UCSD-AML1 (cell line): ENCODE data around the gene RAD23A.
"Not testable (repeated sequence)": the region's sequence is repeated elsewhere in the genome, so short reads cannot be mapped to it uniquely, and the experiment has no call there.

ENCODE experiments used
- DNase-seq: peaks from one replicate; lab custom pipeline; 2025; ENCODE audit not compliant: unreplicated experiment; lab: John Stamatoyannopoulos, UW

Gene RAD23A

DNA sequence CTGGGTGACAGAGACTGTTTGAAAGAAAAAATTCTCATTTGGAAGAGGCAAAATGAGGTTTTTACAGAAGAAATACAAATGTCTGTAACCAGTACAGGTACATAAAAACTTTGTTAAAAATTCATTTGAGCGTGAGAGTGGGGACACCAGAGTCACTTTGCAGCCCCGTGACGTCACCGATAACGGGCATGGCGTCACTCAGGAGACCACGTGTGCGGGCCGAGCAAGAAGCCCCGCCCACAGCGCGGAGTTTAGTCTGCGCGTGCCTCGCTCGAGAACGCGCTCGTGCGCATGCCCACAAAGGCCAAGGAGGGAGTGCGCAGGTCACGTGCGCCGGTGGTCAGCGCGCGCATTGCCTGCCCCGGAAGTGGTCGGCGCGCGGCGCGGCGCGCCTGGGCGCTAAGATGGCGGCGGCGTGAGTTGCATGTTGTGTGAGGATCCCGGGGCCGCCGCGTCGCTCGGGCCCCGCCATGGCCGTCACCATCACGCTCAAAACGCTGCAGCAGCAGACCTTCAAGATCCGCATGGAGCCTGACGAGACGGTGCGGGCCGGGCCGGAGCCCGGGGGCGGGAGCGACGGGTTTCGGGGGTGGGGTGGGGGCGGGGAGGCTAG, at the start of gene RAD23A:
TSS of gene RAD23A (plus strand) at position 384 of the 613 bp plus-strand sequence. CDS start at position 471, 87 bp downstream.
- DNase-seq: peak; percentile 99

DNA sequence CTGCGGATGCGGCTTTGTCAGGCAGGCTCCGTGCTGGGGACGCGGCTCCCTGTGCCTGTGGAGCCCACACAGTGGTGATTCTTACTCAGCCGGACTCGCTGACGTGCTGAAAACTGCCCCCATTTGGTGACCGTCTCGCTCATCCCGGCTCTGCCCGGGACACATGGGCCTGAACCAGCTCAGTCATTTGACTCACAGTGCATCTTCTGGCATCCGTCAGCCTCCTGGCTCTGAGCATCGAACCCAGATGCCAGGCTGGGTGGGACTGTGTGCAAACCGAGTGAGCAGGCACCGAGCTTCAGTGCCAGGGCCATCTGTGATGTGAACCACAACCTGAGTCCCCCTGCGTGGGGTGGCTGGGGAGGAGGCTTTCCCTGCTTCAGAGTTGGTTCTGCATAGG, 49.2 kb upstream of the RAD23A start:
- no peak for DNase-seq

DNA sequence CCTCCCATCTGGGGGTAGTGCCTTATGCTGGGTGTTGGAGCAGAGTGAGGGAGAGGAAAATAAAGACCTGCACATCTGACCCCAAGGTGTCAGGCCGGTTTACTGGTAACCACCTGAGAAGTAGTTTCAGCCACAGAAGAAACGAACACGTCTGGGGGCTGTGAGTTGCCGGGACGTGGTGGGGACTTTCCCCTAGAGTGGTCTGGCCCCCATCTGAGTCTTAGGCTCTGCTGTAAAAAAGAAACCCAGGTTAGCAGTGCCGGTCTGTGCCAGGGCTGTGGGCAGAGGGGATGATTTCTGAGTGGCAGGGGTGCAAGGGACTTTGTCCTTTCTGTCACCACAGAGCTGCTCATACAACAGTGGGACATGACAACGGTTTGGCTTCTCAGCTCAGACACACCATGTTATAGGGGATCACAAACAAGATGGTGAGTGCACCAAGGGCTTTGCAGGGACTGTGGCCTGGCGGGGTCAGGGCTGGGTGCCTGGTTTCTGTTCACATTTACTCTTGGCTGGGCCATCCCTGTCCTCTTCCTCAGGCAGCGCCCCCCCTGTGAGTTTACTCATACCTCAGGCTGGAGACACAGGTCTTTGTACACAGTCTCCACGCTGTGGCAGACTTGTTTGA, 45.7 kb upstream of the RAD23A start:
- DNase-seq: no peak

DNA sequence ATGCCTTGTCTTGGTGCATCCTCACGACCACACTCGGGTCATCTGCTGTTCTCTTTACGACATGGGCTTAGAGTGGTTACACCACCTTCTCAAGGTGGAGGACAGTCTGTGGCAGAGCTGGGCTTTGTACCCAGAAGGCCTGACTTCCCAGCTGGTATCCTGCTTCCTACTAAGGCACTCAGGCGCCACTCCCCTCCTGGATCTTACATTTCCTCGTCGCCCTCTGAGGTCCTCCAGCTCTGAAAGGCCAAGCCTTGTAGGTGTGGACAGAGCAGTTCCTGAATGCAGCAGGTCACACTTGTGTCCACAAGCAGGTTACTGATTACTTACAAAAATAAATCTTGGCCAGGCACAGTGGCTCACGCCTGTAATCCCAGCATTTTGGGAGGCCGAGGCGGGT, 38.5 kb upstream of the RAD23A start:
- DNase-seq: no peak

DNA sequence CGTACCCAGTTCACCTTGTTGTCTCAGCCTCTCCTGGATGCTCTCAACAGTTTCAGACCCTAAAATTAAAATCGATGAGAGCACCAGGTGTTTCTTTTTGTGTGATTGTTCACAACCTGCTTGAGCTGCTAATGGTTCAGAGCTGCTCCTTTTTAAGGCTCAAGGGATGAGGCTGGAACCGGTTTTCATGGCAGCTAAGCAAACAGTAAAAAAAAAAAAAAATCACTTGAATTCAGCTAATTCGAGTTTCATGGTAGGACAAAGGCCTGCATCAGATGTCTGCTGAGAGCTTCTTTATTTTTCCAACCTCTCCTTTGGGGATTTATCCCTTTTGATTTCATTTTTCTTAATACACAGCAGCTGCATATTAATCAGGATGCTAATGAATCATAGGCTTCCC, 33.1 kb upstream of the RAD23A start:
- DNase-seq: no peak

DNA sequence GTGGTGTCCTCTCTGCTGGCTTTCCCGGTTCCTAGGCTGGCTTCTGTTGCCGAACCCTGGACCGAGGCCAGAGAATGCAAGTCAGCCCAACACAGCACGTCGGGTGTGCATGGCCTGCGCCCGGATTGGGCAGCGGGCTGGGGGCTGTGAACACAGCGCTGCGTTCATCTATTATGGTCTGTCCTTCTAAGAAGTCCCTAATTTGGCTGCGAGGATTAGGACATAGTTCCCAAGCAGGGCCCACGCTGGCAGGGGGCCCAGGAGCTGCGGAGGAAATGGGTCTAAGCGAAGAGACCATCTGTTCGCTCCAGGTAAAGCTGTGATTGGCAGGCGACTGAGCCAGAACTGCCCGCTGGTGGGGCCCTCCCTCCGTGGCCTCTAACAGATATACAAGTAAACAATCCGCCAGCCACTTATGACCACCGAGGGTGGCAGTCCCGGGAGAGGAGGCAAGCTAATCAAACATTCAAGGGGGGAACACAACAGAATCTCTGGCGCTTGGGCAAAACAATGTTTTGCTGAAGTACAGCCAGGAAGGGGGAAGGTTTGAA, 32.6 kb upstream of the RAD23A start:
- DNase-seq: no peak

DNA sequence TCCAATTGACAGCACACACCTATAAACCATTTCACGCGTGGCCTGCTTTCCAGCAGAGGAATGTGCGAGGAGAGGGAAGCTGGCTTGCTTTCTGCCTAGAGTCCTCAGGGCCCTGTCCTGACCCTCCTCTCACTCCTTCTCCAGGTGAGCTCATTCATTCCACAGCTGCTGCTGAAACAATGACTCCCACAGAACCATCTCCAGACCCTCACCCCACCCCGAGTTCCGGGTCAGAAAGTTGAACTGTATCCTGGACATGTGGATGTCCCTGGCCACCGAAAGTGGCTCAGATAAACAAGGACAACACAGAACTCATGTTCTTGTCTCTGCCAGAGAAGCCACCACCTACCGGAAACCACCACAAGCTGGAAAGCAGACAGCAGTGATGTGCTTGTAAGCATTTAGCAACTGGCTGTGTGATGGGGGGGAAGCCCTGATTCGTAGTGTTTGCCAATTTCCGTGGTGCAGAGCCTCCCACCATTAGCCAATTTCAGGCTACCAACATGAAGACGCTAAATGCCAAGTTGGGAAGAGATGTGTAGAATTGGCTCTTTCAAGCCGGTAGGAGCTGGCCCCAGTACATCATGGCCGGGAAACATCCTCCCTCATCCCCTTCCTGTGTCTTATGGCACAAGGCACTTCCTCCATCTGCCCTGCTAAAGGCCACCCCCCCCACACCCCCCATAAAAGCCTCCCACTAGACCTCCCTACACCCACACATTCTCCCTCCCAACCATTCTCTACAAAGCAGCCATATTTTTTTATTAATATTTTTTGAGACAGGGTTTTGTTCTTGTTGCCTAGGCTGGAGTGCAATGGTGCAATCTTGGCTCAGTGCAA, 31.6 kb upstream of the RAD23A start:
- peak; percentile 46 for DNase-seq

DNA sequence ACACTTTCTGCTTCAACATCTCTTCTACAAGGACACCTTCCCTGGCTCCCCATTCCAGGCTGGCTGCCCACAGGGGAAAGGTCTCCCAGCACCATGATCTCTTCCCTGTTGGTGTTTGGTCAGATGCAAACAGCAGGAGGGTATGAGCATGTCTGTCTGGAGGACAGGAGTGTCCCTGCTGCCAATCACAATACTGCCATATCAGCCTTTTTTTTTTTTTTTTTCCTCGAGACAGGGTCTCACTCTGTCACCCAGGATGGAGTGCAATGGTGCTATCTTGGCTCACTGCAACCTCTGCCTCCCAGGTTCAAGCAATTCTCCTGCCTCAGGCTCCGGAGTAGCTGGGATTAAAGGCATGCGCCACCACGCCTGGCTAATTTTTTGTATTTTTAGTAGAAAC, 29.8 kb upstream of the RAD23A start:
- not testable (repeated sequence) for DNase-seq

DNA sequence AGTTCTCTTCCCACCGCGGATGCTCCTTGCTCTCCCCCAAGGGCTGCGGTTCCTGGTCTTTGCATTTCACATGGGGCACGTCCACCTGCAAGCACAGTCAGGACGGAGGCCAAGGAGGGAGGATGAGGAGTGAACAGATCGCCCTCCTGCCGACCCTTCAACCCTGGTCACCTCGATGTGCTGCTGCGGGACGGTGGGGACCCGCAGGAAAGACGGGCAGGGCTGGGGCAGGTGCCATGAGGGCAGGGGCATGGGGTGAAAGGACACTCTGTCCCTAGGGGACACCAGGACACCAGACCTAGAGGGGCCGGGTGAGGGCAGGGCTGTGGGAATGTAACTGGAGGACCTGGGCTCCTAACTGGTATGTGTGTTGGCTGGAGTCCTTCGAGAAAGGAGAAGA, 27.4 kb upstream of the RAD23A start:
- no peak for DNase-seq

DNA sequence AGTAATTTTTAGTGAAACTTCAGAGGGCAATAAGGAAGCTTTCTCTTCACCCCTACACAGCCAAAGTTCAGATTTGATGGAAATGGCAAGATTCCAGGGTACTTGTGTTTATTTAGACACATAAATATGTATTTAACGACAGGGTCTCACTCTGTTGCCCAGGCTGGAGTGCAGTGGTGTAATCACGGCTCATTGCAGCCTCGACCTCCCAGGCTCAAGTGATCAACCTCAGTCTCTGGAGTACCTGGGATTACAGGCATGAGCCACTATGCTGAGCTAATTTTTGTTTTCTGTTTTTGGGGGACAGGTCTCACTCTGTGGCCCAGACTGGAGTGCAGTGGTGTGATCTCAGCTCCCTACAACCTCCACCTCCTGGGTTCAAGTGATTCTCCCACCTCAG, 24.6 kb upstream of the RAD23A start:
- DNase-seq: no peak

DNA sequence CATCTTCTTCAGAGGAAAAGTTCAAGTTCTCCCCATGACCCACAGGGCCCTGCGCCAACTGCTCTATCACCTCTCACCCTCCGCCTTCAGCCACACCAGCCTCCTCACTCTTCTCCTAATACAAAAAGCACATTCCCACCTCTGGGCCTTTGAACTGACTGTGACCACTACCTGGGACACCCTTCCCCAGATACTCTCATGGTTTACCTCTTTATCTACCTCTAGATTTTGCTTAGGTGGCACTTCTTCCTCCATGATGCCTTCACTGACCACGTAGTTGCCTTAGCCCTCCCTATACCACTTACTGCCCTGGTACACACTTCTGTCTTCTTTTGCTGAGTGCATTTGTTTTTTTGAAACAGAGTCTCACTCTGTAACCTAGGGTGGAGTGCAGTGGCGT, 22.7 kb upstream of the RAD23A start:
- DNase-seq: no peak

DNA sequence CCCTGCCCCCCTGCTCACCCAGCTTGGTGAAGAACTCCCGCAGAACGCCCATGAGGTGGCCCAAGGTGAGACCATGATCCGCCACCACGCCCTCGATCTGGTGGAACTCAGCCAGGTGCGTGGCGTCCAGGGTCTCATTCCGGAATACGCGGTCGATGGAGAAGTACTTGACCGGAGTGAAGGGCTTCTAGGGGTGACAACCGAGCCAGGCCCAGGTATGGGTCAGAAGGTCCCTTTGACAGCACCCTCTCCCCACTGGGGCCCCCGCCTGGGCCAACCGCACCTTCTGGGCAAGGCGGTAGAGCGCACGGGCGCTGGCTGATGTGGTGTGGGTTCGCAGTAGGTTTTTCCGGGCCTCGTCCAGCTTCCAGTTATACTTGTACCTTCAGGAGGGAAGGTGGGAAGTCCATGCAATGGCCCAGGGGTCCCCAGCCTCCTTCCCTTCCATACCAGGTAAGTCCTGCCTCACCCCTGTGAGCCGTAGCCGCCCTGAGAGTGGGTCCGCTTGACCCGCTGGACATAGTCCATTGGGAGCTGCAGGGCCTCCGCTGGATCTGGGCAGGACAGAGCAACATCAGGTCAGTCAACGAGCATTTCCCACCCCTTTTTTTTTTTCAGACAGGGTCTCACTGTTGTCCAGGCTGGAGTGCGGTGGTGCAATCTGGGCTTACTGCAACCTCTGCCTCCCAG, 20.9 kb upstream of the RAD23A start:
- DNase-seq: no peak

DNA sequence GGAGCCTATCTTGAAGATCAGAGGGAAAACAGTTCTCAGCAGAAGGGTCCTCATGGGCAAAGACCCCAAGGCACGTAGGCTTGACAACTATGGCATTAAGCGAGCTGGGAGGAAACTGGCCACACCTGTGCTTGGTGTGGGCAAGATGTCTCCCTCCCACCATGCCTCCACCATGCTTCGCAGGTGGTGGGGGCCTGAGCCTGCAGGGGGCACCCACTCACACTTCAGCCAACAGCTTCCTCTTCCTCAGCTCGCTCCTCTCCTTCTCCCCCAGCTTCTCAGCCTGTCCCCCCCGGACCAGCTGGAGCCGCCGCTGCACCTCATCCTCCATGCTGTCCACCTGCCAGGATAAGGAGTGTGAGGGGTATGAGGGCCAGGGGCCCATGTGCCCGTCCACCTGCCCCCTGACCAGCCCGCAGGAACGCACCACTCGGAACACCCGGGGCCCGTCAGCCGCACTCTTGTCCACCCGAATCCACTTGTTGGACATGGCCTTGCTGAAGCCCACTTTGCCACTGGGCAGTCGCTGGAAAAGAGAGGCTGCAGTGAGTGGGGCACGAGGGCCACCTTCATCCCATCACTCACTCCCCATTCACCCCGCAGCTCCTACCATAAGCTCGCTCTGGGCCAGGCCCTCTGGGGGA, 15.5 kb upstream of the RAD23A start:
- no peak for DNase-seq

DNA sequence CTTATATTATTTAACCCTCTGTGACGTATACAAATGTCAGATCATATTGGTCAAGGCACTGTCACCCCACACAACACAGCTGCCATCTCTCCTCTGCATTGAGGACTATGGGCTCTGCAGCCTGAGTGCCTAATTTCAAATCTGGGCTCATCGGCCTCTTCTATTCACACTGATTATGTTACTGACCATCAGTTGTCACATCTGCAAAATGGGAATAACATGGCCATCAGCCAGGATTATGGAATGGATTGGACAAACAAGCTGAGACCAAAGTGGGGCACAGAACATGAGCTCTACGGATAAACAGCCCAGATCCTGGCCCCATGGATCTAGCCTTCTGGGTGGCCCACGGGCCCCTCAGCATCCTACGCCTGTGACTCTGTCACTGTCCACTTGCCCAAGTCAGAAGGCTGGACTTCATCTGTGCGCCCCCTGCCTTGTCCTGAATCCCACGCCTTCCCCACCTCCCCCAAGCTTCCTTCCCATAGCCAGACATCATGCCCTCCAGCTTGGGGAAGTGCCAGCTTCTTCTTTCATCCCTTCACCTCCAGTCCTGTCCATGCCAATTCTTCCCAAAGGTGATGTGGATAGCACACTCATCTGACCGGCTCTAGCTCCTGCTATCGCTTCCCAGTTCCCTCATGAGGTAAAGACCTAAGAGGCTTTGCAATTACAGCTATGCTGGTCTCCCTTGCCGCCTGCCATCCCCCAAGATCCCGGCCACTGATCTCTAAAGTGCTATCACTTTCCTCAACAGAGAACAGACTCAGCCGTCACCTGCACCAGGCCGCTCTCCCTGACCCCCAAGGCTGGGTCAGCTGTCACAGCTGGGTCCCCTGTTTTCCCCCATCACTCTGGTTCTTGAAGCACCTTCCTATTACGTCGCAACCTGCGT, 13.0 kb upstream of the RAD23A start:
- no peak for DNase-seq

DNA sequence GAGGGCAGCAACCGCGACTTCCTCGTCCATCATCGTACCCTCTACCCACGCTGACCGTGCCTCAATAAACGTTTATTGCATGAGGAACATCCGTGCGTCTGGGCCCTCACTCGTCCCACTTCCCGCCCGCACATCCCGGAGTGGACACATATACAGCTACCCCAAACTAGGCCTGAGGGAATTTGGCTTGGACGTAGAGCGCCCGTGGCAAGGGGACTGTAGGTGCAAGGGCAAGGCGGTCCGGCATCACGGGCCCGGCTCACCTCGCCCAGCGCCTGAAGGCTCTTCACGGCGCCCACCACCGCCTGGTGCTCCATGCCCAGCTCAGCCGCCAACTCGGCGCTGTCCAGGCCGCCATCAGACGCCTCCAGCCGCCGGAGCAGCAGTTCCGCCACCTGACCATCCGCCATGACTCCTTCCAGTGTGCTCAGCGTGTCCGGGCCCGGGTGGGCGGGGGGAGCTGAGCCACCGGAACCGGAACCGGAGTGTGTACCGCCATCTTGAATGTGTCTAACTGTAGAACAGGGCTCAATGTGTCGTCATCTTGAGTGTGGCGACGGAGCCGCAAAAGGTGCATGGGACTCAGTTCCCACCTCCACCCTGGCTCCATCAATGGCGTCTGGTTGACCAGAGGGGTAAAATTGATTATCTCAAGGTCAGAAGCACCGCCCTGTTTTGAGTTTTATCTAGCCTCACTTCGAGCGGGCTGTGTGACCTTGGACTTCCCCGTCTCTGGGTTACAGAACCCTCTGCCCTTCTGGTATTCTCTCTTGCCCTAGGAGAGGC, 12.2 kb upstream of the RAD23A start, which contains the start of gene FARSA:
TSS of gene FARSA (minus strand) at position 425 of the 786 bp plus-strand sequence. CDS start at position 410, 15 bp downstream.
- peak; percentile 90 for DNase-seq

DNA sequence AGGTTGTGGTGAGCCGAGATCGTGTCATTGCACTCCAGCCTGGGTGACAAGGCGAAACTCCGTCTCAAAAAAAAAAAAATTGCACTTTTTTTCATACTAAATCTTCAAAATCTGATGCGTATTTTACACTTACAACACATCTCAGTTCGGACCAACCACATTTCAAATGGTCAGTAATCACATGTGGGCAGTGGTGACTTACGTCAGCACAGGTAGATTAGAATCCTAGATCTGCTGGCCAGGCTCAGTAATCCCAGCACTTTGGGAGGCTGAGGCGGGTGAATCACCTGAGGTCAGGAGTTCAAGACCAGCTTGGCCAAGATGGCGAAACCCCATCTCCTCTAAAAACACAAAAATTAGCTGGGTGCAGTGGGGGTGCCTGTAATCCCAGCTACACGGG, 10.6 kb upstream of the RAD23A start:
- no peak for DNase-seq

DNA sequence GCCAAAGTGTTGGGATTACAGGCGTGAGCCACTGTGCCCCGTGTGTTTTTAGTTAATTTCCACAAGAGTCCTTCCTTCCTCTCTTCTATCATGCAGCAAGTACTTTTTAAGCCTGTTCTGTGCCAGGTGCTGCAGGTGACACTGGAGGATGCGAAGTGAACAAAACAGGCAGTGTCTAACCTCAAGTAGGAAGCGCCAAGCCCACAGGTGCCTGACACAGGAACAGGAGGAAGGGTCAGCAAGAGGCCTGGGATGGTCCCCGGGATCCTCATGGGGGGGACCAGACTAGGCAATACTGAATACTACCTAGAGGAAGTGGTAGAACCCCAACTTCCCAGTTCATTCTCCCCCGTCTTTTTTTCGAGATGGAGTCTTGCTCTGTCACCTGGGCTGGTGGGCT, 9.1 kb upstream of the RAD23A start:
- DNase-seq: no peak

DNA sequence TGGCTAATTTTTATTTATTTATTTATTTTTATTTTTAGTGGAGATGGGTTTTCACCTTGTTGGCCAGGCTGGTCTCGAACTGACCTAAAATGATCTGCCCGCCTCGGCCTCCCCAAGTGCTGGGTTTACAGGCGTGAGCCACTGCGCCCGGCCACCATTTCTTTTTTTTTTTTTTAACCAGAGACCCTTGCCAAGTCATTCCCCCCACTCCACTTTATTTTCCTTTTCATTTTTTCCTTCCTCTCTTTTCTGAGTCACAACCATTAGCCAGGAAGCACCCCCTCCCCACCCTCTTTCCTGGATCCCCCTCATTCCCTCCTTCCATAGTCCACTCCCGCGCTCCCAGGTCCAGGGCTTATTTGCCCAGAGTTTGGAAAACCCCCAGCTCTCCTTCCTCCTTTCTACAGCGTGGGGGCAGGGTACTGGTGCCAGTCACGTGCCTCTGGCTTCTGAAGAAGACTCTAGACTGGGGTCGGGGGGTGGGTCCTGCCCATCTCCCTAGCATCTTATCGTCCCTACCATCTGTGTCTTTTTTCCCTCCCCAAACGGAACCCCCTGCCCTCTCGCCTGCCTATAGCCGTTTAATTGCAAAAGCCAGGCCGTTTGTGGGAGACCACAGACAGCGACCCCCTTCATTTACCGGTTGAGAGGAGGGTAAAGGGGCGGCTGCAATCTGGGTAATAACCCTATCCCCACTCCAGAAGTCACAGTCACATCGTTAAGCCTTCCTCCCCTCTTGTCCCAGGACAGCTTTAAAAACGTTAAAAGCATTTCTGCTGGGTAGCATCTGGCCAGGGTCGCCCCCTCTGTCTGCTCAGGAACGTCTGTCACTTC, 8.4 kb upstream of the RAD23A start:
- peak; percentile 63 for DNase-seq
